NCI-H748 (cell line): ENCODE results near the gene RIMBP3B.
"Not testable (repeated sequence)": the region's sequence is repeated elsewhere in the genome, so short reads cannot be mapped to it uniquely, and the experiment has no call there.

Experiments
- DNase-seq: peaks from one replicate; lab custom pipeline; 2025; ENCODE audit not compliant: unreplicated experiment; lab: John Stamatoyannopoulos, UW

The RIMBP3B gene, protein sequence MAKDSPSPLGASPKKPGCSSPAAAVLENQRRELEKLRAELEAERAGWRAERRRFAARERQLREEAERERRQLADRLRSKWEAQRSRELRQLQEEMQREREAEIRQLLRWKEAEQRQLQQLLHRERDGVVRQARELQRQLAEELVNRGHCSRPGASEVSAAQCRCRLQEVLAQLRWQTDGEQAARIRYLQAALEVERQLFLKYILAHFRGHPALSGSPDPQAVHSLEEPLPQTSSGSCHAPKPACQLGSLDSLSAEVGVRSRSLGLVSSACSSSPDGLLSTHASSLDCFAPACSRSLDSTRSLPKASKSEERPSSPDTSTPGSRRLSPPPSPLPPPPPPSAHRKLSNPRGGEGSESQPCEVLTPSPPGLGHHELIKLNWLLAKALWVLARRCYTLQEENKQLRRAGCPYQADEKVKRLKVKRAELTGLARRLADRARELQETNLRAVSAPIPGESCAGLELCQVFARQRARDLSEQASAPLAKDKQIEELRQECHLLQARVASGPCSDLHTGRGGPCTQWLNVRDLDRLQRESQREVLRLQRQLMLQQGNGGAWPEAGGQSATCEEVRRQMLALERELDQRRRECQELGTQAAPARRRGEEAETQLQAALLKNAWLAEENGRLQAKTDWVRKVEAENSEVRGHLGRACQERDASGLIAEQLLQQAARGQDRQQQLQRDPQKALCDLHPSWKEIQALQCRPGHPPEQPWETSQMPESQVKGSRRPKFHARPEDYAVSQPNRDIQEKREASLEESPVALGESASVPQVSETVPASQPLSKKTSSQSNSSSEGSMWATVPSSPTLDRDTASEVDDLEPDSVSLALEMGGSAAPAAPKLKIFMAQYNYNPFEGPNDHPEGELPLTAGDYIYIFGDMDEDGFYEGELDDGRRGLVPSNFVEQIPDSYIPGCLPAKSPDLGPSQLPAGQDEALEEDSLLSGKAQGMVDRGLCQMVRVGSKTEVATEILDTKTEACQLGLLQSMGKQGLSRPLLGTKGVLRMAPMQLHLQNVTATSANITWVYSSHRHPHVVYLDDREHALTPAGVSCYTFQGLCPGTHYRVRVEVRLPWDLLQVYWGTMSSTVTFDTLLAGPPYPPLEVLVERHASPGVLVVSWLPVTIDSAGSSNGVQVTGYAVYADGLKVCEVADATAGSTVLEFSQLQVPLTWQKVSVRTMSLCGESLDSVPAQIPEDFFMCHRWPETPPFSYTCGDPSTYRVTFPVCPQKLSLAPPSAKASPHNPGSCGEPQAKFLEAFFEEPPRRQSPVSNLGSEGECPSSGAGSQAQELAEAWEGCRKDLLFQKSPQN (N-terminal part only)

DNA sequence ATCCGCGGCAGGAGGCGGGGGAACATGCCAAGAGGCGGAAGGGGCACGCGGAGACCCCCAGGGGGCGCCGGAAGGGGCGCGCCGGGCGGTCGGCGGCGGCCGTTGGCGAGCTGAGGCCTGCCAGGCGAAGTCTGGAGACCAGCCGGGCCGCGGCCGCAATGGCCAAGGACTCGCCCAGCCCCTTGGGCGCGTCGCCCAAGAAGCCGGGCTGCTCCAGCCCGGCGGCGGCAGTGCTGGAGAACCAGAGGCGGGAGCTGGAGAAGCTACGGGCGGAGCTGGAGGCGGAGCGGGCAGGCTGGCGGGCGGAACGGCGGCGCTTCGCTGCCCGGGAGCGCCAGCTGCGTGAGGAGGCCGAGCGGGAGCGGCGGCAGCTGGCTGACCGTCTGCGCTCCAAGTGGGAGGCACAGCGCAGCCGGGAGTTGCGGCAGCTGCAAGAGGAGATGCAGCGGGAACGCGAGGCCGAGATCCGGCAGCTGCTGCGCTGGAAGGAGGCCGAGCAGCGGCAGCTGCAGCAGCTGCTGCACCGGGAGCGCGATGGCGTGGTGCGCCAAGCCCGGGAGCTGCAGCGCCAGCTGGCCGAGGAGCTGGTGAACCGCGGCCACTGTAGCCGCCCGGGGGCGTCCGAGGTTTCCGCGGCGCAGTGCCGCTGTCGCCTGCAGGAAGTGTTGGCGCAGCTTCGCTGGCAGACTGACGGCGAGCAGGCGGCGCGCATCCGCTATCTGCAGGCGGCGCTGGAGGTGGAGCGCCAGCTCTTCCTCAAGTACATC is at the start of gene RIMBP3B:
RIMBP3B (plus strand) TSS at position 51 of the 767 bp plus-strand sequence; CDS start at position 159, 108 bp downstream.
- not testable (repeated sequence) for DNase-seq

DNA sequence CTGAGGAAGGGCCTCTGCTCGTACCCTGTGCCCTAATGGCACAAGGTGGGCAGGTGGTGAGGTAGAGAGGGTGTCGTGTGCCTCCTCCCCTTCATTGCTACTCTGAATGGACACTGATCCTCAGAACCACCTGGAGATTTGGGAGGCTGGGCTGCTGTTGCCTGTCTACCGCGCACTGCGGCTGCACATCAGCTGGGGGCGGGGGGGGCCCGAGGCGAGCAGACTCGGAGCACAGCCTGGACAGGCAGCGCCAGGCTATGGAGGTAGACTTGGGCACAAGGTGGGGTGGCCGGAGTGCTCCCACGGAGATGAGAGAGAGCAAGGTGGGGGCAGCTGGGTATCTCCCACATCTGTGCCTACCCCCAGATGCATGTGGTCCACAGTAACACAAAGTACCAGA is 26.0 kb upstream of the RIMBP3B start:
- not testable (repeated sequence) for DNase-seq

DNA sequence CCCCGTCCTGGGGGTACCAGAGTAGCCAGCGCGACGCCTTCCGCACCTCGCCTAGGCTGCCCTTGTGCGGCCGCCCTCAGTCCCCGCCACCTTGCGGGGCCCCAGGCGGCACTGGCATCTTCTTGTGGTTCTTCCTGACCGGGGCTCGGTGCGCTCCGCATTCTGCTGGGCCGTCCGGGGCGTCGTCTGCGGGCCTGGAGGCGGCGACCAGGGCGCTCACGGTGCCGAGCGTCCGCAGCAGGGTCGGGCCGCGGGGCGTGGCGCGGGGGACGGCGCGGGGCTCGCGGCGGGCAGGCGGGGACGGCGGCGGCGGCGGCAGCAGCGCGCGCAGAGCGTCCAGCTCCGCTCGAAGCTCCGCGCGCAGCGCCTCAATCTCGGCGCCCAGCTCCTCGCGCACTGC is 23.0 kb upstream of the RIMBP3B start:
- DNase-seq: not testable (repeated sequence)

DNA sequence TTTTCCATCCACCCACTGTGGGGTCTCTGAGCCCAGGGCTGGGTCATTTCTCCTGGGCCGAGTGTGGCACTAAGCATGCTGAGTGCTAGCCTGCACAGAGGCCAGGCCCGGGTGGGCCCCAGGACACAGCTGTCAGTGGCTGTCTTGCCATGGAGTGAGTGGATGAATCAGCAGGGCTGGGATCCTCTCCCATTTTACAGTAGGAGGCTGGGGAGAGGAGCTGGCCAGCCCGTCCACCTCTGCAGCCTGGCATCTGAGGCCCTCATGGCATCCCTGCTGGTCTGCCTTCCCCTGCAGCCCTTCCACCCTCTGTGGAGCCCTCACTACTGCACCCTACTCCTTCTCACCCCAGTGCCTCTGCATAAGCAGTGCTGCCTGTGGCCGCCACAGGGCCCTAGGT is 21.1 kb upstream of the RIMBP3B start:
- DNase-seq: not testable (repeated sequence)

DNA sequence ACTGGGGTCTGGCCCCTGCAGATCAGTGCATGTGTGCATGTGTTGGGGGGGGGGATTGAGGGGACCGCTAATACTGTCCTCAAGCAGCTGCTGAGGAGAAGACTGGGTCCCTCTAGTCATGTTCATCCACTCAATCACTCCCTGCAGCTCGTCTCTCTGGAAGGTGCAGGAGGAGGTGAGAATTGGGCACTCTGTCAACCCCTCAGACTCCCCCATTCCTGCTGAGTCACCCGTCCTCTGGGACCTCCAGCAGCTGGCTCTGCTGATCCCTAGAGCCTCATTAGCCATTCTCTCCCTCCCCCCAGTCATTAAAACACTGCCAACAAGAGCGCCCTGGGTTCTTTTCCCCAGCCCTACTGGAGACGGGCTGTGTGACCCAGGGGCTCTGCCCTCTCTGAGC is 20.5 kb upstream of the RIMBP3B start:
- DNase-seq: not testable (repeated sequence)

DNA sequence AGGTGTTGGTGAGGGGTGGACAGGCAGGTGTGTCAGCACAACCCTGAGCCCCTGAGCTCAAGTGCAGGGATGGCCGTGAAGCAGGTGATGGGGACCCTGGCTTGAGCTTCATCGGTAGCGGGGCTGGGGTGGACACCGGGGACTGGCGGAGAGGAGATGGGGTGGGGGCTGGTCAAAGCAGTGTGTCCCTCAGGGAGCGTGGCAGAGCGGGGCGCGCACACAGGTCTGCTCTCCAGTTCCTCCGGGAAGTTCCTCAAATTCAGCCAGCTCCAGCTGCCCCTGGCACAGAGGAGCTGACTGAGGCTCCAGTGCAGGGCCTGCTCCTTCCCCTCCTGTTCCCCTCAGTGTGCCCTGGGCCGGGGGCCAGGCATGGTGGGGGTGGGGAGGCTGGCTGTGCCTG is 19.7 kb upstream of the RIMBP3B start:
- DNase-seq: not testable (repeated sequence)

DNA sequence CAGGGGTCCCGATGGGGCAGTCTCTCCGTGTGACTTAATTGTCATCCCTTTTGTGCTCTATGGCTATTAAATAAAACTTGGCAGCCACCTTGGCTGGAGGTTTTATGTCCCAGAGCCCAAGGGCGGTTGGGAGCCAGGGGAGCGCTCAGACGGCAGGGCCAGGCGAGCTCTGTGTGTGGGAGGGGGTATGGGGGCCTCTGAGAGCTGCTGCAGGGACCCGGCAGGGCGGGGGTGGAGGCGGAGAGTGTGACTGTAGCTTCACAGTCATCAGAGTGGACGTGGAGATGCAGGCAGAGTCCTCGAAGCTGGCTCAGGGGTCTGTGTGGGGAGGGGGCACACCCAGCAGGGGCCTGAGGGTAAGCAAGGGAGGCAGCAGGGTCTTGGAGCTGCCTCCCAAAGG is 19.2 kb upstream of the RIMBP3B start:
- not testable (repeated sequence) for DNase-seq

DNA sequence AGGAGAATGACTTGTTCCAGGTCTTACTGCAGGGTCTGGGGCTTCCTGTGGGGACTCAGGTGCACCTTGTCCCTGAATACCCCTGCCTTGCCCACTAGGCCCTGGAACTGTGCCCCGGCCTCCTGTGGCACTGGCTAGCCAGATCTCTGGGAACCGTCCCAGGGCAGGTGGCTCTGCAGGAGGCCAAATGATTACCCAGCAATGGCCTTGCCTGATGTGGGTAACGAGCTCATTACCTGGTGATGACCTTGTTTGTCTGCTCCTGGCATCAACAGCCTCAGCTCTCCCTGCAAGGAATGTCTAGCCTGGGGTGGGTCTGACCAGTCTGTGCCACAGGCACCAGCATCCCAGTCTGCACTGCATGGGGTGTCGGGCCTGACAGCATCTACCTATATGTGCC is 18.2 kb upstream of the RIMBP3B start:
- not testable (repeated sequence) for DNase-seq

DNA sequence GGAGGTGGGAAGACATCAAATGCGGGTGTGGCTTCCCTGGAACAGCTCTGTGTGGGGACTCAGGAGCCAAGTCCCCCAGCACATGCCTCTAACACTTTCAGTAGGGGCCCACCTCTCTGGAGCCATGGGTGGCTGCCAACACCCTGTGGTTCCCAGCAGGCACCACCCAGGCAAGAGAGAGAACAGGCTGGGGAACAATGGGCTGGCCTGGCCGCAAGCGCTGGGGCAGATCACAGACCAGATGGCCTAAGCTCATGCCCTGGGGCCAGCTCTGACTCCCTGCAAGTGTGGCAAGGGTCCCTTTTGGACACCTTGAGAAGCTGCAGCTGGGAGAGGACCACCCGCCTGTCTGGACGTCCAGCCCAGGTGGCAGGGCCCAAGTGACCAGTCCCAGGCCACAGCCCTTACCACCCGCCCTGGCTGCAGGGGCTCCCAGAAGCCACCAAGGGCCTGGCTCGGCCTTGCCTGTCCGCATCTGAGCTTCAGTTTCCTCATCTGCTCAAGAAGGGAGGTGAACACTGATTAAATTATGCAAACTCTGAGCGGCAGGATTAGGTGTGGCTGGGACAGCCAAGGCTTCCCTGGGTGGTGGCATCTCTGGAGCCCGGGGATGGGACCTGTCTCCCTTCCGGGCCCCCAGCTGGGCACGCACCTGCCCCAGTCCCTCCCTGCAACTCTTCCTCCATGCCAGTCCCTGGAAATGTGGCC is 14.8 kb upstream of the RIMBP3B start:
- not testable (repeated sequence) for DNase-seq

DNA sequence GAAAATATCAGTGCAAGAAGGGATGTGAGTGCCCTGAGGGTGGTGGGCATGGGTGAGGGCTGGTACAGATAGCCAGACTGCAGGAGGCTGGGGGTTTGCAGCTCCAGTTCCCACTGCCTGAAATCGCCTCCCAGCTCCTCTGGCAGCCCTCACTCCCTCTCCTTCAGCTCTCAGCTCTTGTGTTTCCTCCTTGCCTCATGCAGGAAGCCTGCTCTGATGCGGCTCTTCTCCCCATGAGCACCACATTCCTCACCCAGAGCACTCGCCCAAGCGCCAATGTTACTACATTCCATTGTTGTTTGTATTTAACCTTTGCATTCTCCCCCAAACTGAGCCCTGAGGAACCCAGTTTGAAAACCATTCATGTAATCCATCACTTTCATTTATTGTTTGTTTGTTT is 7.7 kb upstream of the RIMBP3B start:
- DNase-seq: not testable (repeated sequence)

DNA sequence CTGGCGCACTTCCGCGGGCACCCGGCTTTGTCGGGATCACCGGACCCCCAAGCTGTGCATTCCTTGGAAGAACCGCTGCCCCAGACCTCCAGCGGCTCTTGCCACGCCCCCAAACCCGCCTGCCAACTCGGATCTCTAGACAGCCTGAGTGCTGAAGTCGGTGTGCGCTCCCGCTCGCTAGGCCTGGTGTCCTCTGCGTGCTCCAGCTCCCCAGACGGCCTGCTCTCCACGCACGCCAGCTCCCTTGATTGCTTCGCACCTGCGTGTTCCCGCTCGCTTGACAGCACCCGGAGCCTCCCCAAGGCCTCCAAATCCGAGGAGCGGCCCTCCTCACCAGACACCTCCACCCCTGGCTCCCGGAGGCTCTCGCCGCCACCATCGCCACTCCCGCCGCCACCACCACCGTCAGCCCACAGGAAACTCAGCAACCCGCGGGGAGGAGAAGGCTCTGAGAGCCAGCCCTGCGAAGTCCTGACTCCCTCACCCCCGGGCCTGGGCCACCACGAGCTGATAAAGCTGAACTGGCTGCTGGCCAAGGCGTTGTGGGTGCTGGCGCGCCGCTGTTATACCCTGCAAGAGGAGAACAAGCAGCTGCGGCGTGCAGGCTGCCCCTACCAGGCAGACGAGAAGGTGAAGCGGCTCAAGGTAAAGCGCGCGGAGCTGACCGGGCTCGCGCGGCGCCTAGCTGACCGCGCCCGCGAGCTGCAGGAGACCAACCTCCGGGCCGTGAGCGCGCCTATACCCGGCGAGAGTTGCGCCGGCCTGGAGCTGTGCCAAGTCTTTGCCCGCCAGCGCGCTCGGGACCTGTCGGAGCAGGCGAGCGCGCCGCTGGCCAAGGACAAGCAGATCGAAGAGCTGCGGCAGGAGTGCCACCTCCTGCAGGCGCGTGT is 1.2 kb downstream of the RIMBP3B start:
- not testable (repeated sequence) for DNase-seq

DNA sequence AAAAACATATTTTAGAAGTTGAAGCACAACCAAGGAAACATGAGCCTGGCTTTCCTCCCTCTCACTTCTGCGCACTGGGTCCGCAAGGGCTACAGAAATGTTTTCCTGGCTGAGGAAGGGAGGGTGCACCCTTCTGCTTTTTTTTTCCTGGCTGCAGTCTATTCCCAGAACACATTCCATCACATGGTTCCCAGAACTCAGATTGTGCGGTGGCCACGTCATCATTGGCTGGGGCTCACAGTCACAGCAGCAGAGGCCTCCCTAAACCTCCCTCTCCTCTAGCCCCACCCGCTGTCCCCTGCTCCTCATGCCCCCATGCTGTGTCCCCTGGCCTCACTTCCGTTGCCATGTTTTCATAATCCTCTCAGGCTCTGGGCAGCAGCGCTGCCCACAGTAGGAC is 5.9 kb downstream of the RIMBP3B start:
- not testable (repeated sequence) for DNase-seq

DNA sequence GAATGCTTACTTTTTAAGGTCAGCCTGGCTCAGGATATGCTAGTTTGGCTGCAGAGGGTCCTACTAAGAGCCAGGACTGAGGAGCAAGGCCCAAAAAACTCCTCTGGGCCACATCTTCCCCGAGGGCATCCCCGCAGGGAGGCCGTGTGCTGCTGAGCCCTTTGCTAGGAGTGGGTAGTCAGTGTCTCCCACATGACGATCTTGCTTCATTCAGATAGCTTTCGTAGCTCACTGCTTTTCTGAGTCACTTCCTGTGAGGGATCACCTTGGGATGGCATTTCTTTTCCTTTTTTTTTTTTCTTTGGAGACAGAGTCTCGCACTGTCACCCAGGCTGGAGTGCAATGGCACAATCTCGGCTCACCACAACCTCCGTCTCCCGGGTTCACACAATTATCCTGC is 6.5 kb downstream of the RIMBP3B start:
- not testable (repeated sequence) for DNase-seq

DNA sequence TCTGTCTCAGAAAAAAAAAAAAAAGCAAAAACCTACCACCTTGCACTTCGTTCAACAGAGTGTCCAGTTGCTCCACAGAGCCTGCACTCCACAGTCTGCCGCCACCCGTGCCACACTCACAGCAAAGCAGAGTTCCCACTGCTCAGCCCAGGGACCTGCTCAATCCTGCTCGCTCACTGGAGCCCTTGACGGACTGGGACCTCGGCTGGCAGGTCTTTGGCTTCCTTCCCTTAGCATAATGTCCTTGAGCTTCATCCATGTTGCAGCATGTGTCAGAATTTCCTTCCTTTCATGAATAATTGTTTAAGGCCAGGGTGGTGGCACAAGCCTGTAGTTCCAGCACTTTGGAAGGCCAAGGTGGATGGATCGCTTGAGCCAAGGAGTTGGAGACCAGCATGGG is 11.1 kb downstream of the RIMBP3B start:
- not testable (repeated sequence) for DNase-seq

DNA sequence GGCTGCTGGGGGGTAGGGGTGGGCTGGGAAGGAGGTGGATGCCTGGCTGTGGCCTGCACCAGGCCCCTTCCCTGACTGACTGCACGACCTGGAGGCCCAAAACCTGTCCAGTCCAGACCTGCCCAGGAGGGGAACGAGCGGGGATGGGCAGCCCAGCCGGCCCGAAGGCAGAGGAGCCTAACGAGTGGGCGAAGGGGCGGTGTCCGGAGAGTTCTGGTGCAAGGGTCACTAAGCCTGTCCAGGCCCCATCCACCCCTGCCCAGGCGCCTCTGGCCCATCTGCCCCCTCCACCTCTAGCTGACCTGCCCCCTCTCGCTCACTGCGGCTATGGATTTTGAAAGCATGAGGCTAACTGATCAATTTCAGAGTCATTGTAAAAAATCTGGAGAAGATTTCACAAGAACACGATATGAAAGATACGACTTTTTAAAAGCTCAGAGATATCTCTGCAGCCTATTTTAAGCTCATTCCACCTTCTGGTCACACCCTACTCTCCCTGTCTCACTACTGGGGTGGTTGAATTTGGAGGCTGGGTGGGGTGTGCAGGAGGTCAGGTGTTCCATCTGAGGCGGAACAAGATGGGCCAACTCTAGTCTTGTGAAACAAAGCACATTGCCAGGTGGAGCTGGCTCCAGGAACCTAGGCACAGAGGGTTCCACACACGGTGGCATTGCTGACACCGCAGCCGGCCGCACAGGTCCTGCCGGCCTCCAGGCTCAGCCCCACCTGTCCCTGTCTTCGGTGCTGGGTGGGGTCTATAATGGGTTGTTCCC is 17.8 kb downstream of the RIMBP3B start:
- not testable (repeated sequence) for DNase-seq

DNA sequence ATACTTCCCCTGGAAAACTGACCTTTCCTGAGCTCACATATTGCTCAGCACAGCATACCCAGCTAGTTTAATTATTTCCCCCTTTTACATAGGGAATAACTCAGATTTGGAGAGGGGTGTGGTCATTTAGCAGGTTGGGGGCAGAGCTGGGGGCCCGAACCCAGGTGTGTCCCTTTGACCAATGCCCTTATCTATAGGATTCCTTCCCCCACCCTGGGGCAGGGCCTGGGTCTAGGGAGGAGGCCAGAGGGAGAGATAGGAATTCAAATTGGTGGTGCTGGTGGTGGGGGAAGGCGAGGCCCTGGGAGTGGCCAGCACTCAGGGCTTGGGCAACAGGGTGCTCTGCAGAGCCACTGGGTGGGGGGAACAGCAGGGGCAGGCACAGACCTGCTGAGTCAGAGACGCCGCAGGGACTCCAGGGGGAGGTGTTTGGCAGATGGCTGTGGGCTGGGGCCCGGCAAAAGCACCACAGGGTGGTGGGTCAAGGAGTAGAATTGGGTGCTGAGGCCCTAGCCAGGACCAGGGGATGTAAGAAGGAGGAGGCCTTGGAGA is 19.3 kb downstream of the RIMBP3B start:
- DNase-seq: not testable (repeated sequence)

DNA sequence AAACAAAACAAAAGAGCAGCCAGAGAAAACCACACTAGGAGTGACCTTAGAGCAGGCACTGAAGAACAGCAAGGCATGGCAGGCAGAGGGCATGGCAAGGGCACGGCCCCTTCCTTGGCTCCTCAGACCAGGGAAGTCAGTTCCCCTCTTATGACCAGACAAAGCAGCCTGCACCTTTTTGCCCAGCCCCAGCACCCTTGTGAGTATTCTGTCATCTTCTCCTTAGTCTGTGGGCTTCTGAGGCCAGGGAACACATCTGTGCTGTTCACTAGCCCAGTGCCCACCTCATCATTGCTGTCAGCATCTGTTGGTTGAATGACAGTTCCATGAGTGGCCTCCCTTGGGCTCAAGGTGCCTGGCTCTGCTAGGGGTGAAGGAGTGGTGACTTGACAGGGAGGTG is 23.6 kb downstream of the RIMBP3B start:
- not testable (repeated sequence) for DNase-seq
